ENCODE measurements around the gene LIX1.
"Not testable (repeated sequence)": the region's sequence is repeated elsewhere in the genome, so short reads cannot be mapped to it uniquely, and the experiment has no call there.

The LIX1 gene

DNA sequence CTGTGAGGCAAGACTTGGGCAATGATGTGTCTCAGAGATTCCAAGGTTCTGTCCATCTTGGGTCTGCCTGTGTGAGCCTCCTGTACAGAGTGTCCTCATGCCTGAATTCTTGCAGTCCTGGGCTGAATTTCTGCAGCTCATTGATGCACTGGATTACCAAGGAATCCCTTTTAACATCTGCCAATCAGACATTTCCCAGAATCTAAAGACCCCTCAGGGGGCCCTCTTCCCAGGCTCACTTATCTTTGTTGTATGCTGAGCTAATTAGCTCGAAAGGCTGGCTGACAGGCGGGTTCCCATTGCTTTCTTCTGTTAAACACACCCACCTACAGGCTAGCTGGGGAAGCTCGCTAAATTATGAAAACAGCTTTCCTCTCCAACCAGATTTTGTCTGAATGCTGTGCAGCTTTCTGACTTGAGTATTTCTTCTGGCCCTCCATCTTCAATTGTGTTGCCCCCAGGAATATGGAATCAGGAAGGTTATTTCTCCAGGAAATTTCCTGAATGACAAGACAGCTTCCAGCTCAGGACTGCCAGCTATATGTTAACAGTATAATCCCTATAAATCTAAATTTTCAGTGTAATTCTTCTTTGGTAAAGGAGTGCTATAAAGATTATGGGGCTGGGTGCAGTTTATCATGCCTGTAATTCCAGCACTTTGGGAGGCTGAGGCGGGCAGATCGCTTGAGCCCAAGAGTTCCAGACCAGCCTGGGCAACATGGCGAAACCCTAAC, at the start of gene LIX1:
LIX1 (minus strand) TSS at position 91 of the 734 bp plus-strand sequence; CDS start at position 56, 35 bp downstream.
- DNase-seq (ENCODE audit: low spot score) = peak; percentile 33

DNA sequence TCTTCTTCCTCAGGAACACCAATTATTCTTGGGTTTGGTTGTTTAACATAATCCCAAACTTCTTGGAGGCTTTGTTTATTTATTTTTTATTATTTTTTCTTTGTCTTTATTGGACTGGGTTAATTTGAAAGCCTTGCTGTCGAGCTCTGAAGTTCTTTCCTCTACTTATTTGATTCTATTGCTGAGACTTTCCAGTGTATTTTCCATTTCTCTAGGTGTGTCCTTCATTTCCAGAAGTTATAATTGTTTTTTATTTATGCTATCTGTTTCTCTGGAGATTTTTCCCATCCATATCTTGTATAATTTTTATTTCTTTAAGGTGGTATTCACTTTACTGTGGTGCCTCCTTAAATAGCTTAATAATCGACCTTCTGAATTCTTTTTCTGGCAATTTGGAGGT, 49.5 kb upstream of the LIX1 start:
- no peak for DNase-seq (ENCODE audit: low spot score)

DNA sequence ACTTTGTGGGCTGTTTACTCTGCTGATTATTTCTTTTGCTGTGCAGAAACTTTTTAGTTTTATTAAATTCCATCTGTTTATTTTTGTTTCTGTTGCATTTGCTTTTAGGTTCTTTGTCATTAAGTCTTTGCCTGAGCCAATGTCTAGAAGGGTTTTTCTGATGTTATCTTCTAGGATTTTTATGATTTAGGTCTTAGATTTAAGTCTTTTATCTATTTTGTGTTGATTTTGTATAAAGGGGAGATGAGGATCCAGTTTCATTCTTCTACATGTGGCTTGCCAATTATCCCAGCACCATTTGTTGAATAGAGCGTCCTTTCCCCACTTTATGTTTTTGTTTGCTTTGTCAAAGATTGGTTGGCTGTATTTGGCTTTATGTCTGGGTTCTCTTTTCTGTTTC, 47.1 kb upstream of the LIX1 start:
- not testable (repeated sequence) for DNase-seq (ENCODE audit: low spot score)

DNA sequence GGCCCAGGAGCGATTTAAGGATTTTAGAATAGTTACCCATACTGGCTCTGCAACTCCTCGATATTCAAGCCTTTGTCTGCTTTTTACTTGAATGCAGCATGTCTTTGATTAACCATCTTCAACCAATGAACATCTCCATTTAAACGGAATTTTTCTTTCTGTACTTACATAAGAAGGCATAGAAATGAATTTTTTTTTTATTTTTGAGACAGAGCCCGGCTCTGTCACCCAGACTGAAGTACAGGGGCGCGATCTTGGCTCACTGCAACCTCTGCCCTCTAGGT, 41.5 kb upstream of the LIX1 start:
- no peak for DNase-seq (ENCODE audit: low spot score)

DNA sequence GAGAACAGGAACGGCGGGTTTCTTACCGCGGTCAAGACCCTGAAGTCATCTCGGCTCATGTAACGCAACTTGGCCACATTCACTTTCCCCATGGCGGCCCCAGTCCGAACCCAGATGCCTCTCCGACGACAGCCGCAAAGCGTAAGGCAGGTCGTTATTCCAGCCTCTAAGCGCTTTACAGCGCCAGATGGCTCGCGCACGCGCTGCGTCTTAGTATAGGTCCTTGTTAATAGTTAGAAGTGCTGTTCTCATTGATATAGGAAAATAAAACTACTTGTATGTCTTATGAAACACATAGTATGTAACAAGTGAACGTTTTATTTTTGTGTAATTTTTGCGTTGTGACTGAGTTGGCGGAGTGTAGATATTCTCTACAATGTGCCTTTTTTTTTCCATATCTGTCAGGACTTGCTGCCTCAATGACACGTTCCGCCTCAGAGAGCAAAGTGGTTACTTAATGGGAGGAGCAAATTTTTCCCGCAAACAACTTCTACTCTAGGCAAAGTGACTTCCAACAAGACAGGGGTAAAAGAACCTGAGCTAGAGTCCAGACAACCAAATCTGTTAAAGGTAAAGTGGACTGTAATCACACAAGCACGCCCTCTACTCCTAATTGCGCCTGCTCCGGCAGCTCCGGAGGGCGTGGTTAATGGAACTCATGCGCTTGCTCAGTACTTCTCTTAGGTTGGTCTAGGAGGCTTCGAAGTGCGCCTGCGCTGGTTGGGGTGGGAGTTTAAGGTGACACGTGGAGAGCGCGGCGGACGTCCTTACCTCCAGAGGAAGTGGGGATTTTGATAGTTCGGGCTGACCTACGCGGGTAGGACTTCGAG, 40.9 kb upstream of the LIX1 start, which contains the start of gene RIOK2:
RIOK2 (minus strand) TSS at position 148 of the 830 bp plus-strand sequence; CDS start at position 92, 56 bp downstream.
- peak; percentile 71 for DNase-seq (ENCODE audit: low spot score)

DNA sequence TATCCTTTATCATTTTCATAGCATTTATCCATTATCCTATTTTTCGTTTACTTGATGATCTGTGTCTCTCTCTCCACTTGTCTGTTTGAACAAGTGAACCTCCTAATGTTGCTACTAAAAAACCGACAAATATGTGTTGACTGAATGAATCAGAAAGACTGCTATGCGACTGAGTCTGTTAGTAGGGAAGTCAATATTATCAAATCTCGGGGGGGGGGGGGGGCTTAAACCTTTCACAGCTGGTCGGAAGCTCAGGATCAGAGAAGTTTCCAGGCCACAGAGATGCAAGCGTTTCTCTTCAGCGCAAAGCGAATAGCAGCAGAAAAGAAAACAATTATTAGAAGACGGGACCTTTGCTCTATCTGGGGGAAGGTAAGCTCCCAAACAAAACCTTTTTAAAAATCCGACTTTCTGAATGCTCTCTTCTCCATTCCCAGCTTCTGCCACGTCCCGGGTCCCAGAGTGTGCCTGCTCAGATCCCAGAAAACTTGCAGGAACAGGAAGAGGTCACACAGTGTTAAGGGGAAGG, 40.2 kb upstream of the LIX1 start:
- DNase-seq (ENCODE audit: low spot score) = no peak

DNA sequence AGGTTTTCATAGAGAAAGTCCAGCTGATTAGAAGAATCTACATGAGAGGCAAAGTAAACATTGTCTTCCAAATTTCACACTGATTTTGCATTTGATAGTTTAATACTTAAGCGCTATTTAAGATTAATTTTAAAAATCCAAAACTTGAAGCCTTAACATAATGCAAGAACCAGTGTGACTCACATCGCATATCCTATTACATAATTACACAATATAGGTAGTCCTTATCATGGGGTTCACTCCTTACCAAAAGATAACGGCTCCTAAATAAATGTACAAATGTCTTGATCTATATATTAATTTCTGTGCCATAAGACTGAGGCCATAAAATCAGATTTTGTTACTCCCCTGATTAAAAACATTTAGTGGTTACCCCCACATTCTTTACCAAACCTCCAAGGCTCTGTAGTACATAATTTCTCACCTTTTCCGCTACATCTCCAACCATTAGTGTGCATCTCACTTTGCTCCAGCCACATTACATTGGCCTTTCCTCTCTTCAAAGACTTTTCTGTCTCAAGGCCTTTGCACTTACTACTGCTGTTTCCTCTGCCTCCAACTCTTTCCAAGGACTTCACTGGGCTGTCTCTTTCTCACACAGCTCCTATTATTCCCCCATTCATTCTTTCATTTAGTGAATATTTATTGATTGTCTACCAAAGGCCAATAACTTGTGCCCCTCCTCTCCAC, 39.6 kb upstream of the LIX1 start:
- no peak for DNase-seq (ENCODE audit: low spot score)

DNA sequence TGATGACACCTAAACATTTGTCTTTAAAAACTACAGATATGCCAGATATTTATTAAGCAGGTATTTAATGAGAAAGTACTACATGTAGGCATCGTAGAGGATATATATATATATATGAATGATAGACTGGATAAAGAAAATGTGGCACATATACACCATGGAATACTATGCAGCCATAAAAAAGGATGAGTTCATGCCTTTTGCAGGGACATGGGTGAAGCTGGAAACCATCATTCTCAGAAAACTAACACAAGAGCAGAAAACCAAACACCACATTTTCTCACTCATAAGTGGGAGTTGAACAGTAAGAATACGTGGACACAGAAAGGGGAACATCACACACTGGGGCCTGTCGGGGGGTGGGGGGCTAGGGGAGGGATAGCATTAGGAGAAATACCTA, 37.0 kb upstream of the LIX1 start:
- not testable (repeated sequence) for DNase-seq (ENCODE audit: low spot score)

DNA sequence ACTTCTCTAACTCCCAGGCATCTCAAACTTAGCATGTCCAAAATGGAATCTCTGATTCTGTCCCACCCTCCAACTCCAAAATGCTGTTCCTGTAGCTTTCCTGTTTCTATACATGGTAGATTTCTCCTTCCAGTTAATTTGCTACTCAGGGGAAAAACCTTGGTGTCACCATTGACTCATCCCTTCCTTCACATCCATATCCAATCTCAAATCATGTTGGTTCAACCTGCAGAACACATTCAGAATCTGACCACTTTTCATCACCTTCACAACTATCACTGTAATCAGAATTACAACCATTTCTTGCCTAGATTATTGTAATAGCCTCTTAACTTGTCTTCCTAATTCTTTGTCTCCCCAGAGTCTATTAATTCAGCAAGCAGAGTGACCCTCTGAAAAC, 29.8 kb upstream of the LIX1 start:
- no peak for DNase-seq (ENCODE audit: low spot score)

DNA sequence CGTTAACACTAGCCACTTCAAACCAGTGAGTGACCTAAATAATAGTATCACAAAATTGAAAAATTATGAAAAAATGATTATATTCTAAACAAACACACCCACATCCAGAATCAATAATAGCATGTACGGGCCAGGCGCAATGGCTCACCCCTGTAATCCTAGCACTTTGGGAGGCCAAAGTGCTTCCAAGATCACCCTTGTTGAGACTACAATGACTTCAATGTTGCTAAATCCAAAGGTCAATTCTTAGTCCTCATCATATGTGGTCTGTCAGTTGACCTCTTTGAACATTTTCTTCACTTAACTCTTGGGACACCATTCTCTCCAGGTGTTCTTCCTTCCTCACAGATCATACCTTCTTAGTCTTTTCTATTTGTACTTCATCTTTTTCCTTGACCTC, 29.3 kb upstream of the LIX1 start:
- peak; percentile 3 for DNase-seq (ENCODE audit: low spot score)

DNA sequence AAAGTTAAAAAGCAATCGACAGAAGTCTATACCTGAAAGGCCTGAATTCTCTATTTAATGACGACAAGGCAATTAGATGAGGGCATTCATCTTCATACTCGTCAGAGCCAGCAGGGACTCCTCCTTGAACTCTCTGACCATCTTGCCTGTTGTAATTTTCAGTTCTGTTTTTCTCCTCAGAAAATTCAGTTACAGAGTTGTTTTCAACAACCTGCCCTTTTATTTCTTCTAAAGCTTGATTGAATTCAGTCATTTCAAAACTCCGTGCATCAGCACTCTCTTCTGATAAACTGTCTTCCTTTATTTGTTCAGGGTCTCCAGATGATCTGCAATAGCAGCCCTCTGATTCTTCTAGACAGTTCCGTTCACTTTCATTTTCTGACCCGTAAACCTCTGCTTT, 25.0 kb upstream of the LIX1 start:
- DNase-seq (ENCODE audit: low spot score) = no peak

DNA sequence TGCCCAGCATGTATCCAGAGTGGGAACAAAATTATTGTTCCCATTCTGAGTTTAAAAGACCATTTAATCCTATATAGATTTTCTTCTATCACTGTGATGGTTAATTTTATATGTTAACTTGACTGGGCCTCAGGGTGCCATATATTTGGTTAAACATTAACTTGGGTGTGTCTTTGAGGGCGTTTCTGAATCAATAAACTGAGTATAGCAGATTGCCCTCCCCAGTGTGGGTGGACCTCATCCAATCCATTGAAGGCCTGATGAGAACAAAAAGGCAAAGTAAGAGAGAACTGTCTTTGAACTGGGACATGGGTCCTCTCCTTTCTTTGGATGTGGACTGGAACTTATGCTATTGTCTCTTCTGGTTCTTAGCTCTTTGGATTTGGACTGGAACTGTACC, 23.3 kb upstream of the LIX1 start:
- no peak for DNase-seq (ENCODE audit: low spot score)

DNA sequence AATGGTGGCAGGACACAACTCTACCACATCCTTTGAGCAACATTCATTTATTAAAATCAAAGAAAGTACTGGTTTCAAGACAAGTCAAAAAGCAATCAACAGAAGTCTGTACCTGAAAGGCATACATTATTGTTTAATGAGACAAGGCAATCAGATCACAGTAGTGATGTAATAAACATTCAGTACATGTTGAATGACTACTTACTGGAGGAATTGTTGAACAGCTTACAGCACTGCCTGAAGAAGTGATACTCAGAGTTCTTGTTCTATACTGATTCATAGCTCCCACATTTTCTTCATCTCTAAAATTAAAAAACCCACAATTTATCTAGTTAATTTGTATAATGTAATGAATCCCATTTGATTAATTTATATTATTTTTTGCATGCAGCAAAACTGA, 22.4 kb upstream of the LIX1 start:
- no peak for DNase-seq (ENCODE audit: low spot score)

DNA sequence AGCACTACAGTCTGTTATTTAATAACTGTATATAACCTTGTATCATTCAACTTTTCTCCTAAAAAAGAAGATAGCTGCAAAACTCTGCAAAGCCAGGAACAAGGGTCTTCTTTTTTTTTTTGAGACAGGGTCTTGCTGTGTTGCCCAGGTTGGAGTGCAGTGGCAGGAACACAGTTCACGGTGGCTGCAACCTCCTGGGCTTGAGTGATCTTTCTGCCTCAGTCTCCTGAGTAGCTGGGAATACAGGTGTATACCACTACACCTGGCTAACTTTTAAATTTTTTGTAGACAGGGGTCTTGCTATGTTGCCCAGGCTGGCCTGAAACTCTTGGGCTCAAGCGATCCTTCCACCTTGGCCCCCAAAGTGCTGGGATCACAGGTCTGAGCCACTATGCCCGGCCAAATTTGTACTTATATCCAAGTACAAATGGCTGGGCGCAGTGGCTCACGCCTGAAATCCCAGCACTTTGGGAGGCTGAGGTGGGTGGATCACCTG, 21.4 kb upstream of the LIX1 start:
- no peak for DNase-seq (ENCODE audit: low spot score)

DNA sequence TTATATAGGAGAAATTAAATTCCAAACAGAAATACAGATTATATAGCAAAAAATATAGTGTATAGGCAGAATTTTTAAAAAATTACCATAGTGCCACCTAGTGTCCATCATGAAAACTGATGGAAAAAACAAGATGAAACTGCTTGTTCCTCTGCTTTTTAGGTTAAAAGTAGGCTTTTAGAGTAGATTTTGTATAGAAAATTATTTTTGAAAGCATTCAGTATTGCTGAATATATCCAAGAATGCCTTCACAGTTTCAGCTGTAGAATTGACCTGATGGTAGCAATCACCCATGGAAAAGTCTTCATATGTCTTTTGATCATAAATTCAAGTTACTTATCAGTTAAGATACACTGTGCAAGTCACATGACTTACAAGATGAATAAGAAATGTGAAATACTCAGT, 21.0 kb upstream of the LIX1 start:
- no peak for DNase-seq (ENCODE audit: low spot score)

DNA sequence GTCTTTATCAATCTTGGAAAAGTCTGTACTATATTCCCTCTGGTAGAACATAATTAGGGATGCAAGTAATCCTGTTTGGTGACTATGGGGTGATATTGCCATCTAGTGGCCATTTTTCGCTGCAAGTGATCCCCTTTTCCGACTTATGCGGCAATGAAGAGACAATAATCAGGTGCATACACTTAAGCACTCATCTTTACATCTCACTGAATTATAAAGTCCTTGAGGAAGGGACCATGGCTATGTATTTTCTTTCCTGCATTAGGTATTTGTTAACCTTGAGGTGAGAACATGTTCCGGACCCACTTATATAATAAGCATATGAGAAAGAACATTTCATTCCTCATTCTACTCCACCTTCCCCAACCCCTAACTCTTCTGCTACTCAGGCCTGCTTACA, 19.6 kb upstream of the LIX1 start:
- DNase-seq (ENCODE audit: low spot score) = peak; percentile 12

DNA sequence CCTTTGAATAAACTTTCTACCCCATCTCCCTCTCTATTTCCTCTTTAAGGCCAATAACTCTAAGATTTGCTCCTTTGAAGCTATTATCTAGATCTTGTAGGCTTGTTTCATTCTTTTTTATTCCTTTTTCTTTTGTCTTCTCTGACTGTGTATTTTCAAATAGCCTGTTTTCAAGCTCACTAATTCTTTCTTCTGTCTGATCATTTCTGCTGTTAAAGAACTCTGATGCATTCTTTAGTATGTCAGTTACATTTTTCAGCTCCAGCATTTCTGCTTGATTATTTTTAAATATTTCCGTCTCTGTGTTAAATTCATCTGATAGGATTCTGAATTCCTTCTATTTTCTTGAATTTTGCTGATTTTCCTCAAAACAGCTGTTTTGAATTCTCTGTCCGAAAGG, 15.3 kb upstream of the LIX1 start:
- no peak for DNase-seq (ENCODE audit: low spot score)

DNA sequence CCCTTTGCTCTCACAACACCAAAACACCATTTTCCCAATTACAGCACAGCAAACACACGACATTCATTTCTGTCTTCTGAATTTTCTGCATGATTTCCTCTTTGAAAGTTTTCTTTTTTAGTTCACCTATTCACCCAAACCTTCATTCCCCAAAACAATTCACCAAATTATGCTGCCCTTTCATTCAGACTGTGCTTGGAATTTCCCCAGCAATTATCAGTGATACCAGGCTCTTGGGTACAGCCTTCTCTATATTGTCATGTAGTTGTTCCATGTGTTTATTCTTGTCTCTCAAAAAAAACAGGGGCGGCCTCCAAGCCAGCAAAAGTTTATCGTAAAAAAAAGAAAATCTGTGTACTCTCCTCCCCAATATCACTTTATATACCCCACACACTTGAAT, 9.0 kb upstream of the LIX1 start:
- no peak for DNase-seq (ENCODE audit: low spot score)

DNA sequence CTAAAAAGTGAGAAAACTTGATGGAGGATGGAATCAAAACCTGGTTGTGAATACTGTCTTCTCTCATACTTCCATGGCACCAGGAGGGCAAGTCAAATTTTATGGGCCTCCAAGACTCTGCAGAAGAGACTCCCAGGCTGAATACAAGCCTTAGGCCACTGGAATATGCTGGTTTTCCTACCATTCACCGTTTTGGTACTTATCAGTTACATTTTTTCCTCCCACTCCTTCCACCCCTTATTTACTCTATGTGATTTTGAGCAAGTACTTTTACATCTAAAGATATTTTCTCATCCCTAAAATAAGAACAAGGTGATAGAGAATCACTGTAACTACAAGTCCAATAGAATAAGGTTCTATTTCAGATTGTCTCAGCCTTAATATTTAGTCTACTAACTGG, 8.0 kb upstream of the LIX1 start:
- no peak for DNase-seq (ENCODE audit: low spot score)

DNA sequence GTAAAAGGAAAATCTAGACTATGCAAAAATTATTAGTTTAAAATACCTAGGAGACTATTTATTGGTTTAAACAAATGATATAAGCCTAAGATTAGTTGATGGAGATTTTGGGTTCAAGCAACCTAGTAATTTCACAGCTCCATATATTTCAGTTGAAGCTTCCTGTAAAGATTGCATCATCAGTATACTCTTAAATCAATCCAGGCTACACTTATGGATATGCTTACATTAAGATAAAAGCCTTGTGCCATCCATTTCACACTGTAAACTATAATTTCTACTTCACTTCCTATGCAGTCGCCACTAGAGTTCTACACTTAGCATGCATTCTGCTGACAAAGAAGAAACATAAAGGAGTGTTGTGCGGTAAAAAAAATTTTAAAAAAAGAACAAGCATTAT, 7.3 kb upstream of the LIX1 start:
- no peak for DNase-seq (ENCODE audit: low spot score)

DNA sequence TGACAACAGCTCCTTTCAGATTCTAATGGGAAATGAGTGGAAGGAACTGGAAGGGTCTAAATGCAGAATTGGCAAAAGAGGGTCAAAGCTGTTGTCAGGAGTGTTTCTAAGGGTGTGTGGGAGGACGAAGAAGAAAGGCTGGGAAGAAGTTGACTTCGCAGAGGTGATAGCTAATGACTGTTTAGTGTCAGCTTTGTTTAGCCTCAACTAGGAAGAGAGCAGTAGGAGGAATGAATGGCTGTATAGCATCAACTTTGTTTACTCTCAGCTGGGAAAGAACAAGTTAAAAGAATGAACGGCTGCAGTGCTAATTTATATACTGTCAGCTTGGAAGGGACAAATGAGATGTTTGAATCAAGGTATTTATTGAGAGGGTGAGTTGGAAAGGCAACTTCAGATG, 5.9 kb upstream of the LIX1 start:
- DNase-seq (ENCODE audit: low spot score) = no peak

DNA sequence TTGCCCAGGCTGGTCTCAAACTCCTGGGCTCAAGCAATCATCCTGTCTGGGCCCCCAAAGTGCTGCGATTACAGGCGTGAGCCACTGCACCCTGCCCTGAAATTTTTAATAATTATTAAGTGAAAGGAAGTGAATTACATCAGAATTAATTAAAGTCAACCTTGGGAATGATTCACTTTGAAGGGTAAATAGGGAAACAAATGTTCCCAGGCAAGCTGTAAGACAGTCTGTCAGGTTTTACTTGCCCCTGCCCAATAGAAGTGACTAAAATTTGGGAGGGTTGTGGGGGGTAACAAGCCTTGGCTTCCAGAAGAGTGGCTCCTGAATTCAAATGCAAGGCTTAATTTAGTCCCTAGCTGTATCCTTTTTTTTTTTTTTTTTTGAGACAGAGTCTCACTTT, 1.3 kb upstream of the LIX1 start:
- no peak for DNase-seq (ENCODE audit: low spot score)

DNA sequence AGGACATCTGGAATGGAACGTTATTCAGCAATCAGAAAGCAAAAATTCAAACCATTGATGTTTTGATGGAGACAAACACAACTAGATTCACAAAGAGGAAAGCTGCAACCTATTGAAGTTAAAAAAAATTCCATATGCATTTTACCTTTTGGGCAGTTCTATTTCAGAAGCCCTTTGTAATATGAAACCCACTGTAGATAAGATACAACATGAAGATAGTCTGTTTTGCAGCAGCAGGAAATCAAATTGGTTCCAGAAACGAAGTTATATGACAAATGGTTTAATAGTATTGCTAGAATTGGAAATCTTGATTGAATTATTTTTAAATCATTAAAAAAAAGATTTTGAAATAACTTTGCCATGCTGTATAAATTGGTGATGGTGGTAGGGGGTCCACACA, 872 bp downstream of the LIX1 start:
- DNase-seq (ENCODE audit: low spot score) = no peak
